Loucy (cell line): ENCODE results near the gene SLAMF1.

Source experiments
- H2AFZ ChIP-seq: fragments of 200-600 bp; sonication (generic); 2 replicates; pipeline ENCODE4 v1.6.0; 2016; ENCODE audit warnings: antibody characterized with exemption, mild to moderate bottlenecking, low read length, moderate library complexity
- H3F3A ChIP-seq: fragments of 200-600 bp; 2 replicates; pipeline ENCODE4 v1.6.0; 2016; ENCODE audit warnings: antibody characterized with exemption, low read depth, mild to moderate bottlenecking
- H3K27me3 ChIP-seq: fragments of 200-600 bp; sonication (generic); 2 replicates; pipeline ENCODE4 v1.6.1; 2014; ENCODE audit warnings: low read length, mild to moderate bottlenecking; ENCODE audit not compliant: insufficient read depth, poor library complexity, severe bottlenecking
- H3K36me3 ChIP-seq: fragments of 200-600 bp; sonication (generic); 2 replicates; pipeline ENCODE4 v1.6.1; 2016; ENCODE audit warnings: low read length; ENCODE audit not compliant: insufficient read depth
- H3K4me1 ChIP-seq: fragments of 200-600 bp; sonication (generic); 2 replicates; pipeline ENCODE4 v1.5.1; 2014; ENCODE audit warnings: low read length, mild to moderate bottlenecking; ENCODE audit not compliant: insufficient read depth, poor library complexity, severe bottlenecking
- H3K4me2 ChIP-seq: fragments of 200-600 bp; sonication (generic); 2 replicates; pipeline ENCODE4 v1.6.0; 2014; ENCODE audit warnings: antibody characterized with exemption, low read length, low read depth, mild to moderate bottlenecking; ENCODE audit not compliant: poor library complexity, severe bottlenecking
- H3K4me3 ChIP-seq: fragments of 200-600 bp; sonication (generic); 2 replicates; pipeline ENCODE4 v1.5.1; 2014; ENCODE audit warnings: low read length, mild to moderate bottlenecking, mixed read lengths; ENCODE audit not compliant: poor library complexity, severe bottlenecking
- H3K79me2 ChIP-seq: fragments of 200-600 bp; sonication (generic); 2 replicates; pipeline ENCODE4 v1.6.1; 2014; ENCODE audit warnings: low read length; ENCODE audit not compliant: insufficient read depth
- H3K9ac ChIP-seq: fragments of 200-600 bp; sonication (generic); 2 replicates; pipeline ENCODE4 v1.6.0; 2014; ENCODE audit warnings: mild to moderate bottlenecking, low read depth, low read length, moderate library complexity; ENCODE audit not compliant: poor library complexity, severe bottlenecking
- H3K9me2 ChIP-seq: fragments of 200-600 bp; sonication (generic); replicated peaks from 2 replicates; pipeline ENCODE4 v1.6.1; 2016; ENCODE audit warnings: low read depth, low read length, mixed read lengths
- H3K9me3 ChIP-seq: fragments of 200-600 bp; sonication (generic); 2 replicates; pipeline ENCODE4 v1.6.1; 2014; ENCODE audit warnings: mild to moderate bottlenecking, antibody characterized with exemption, low read length, low read depth; ENCODE audit not compliant: insufficient read depth
- H4K20me1 ChIP-seq: fragments of 200-600 bp; sonication (generic); 2 replicates; pipeline ENCODE4 v1.6.0; 2014; ENCODE audit warnings: antibody characterized with exemption, low read length, mild to moderate bottlenecking; ENCODE audit not compliant: insufficient read depth, poor library complexity, severe bottlenecking
- CTCF ChIP-seq: fragments of 200-600 bp; sonication (generic); conservative IDR thresholded peaks from 2 replicates; pipeline ENCODE4 v1.5.1; 2014; ENCODE audit warnings: mild to moderate bottlenecking, antibody characterized with exemption, low read length
- EZH2phosphoT487 ChIP-seq: fragments of 200-600 bp; IDR thresholded peaks from 2 replicates; pipeline ENCODE4 v1.6.1; 2018; ENCODE audit warnings: antibody characterized with exemption, mild to moderate bottlenecking, moderate library complexity, borderline replicate concordance

Gene SLAMF1

GRCh38 chr1:160597051-160597450, 49.8 kb downstream of the SLAMF1 start:
- Histone ChIP-seq H3K9me3 (peaks cover 11% of the 10 kb centered on the region; the same call in 1 of the 2 replicates), H4K20me1 (no peaks in the 10 kb centered on the region), H3K4me2 (no peak overlapping the region), H3K9ac (no peak overlapping the region), H2AFZ (no peak overlapping the region), H3K4me3 (no peak overlapping the region), H3K36me3 (no peaks in the 10 kb centered on the region), H3K27me3 (no peaks in the 10 kb centered on the region), H3K79me2 (no peaks in the 10 kb centered on the region), H3F3A (no peaks in the 10 kb centered on the region), H3K9me2 (no peaks in the 10 kb centered on the region), H3K4me1 (no peaks in the 10 kb centered on the region)
- TF ChIP-seq EZH2phosphoT487: no peak
- no peak for TF ChIP-seq CTCF

- no peaks in the 10 kb centered on the region for H3K9me3 ChIP-seq
- H3K27me3 ChIP-seq: no peaks in the 10 kb centered on the region
- no peak overlapping the region for H2AFZ ChIP-seq
- H3K79me2 ChIP-seq: no peaks in the 10 kb centered on the region
- no peak for TF ChIP-seq CTCF
- no peaks in the 10 kb centered on the region for H3F3A ChIP-seq
- H3K4me3 ChIP-seq: no peak overlapping the region
- no peaks in the 10 kb centered on the region for H3K36me3 ChIP-seq
- no peak overlapping the region for H3K9ac ChIP-seq
- no peaks in the 10 kb centered on the region for H4K20me1 ChIP-seq
- H3K9me2 ChIP-seq: no peaks in the 10 kb centered on the region
- H3K4me1 ChIP-seq: peaks cover 5% of the 10 kb centered on the region
- H3K4me2 ChIP-seq: no peak overlapping the region
Measured at GRCh38 chr1:160590488-160590887, 56.4 kb downstream of the SLAMF1 start.

GRCh38 chr1:160588468-160588867, 58.4 kb downstream of the SLAMF1 start:
- no peak overlapping the region for H2AFZ ChIP-seq
- H3F3A ChIP-seq: no peaks in the 10 kb centered on the region
- H3K9ac ChIP-seq: no peak overlapping the region
- no peaks in the 10 kb centered on the region for H4K20me1 ChIP-seq
- H3K4me3 ChIP-seq: no peak overlapping the region
- no peaks in the 10 kb centered on the region for H3K27me3 ChIP-seq
- H3K4me1 ChIP-seq: peaks cover 10% of the 10 kb centered on the region
- H3K9me3 ChIP-seq: no peaks in the 10 kb centered on the region
- H3K36me3 ChIP-seq: no peaks in the 10 kb centered on the region
- no peaks in the 10 kb centered on the region for H3K79me2 ChIP-seq
- no peaks in the 10 kb centered on the region for H3K9me2 ChIP-seq
- no peak overlapping the region for H3K4me2 ChIP-seq
- no peak for TF ChIP-seq CTCF
- TF ChIP-seq EZH2phosphoT487: no peak
